ENCODE measurements around the gene MICALL1.

- TF ChIP-seq TAF1 (IDR thresholded peaks at IDR 0.05; ENCODE audit: low read depth, low read length) = no peak
- TF ChIP-seq POLR2A (IDR thresholded peaks at IDR 0.05; ENCODE audit: low read depth, low read length) = no peak
- no peak for TF ChIP-seq POLR2AphosphoS5 (IDR thresholded peaks at IDR 0.05; ENCODE audit: low read depth, low read length)
- TF ChIP-seq SPI1 (IDR thresholded peaks at IDR 0.05; ENCODE audit: low read depth, low read length) = no peak
- TF ChIP-seq POU2F2 (IDR thresholded peaks at IDR 0.05; ENCODE audit: low read depth, low read length) = no peak
- TF ChIP-seq PAX5 (IDR thresholded peaks at IDR 0.05; ENCODE audit: insufficient read depth, low read length, severe bottlenecking) = no peak
These were observed 73.7 kb downstream of the MICALL1 start for GRCh38 chr22:37979782-37980181.
